Measurements from ENCODE around the gene MS4A7. TPM values are rescaled to one million over a fixed set of nuclear protein-coding genes. Genes with fewer than 3 reads are reported as not detected.

MS4A7 gene
- total and polyA plus RNA-seq, 11 donors, result 2.7 to 57.1 (median 8.3) TPM

DNA sequence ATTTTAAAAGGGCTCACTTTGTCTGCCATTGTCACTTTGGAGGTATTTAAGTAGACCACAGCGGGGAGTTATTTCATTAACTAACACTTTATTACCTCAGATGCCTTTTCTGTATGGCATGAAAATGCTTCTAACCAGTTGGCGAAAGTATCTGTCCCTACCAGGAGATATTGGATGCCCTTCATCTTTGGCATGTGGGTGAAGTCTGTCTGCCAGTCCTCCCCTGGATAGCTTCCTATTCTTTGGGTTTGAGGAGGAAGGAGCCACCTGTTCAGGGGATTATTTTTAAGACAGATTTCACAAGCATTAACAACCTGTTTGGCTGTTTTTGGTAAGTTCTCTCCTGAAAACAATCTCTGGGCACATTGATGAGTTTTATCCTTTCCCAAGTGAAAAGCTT is 34.2 kb upstream of the MS4A7 start:
- Histone ChIP-seq H3K27ac (no peak overlapping the region), H3K4me1 (peaks cover 0 to 4% (median 0%) of the 10 kb centered on the region in 12 donors), H3K4me3 (no peak overlapping the region), H3K9me3 (no peaks in the 10 kb centered on the region), H3K36me3 (no peaks in the 10 kb centered on the region), H3K27me3 (peaks cover 0 to 8% (median 0%) of the 10 kb centered on the region in 9 donors)
- 88 to 98% (median 92%) methylated on average over 2 of the region's 2 CpGs for WGBS, 4 donors
- TF ChIP-seq POLR2A (IDR thresholded peaks at IDR 0.05), result no peak
- TF ChIP-seq, protein P1, sequence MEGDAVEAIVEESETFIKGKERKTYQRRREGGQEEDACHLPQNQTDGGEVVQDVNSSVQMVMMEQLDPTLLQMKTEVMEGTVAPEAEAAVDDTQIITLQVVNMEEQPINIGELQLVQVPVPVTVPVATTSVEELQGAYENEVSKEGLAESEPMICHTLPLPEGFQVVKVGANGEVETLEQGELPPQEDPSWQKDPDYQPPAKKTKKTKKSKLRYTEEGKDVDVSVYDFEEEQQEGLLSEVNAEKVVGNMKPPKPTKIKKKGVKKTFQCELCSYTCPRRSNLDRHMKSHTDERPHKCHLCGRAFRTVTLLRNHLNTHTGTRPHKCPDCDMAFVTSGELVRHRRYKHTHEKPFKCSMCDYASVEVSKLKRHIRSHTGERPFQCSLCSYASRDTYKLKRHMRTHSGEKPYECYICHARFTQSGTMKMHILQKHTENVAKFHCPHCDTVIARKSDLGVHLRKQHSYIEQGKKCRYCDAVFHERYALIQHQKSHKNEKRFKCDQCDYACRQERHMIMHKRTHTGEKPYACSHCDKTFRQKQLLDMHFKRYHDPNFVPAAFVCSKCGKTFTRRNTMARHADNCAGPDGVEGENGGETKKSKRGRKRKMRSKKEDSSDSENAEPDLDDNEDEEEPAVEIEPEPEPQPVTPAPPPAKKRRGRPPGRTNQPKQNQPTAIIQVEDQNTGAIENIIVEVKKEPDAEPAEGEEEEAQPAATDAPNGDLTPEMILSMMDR (IDR thresholded peaks at IDR 0.05), result no peak
- ATAC-seq (no peak), DNase-seq (no peak)
- intact Hi-C loops (cut with DNase I), result no loop called here

DNA sequence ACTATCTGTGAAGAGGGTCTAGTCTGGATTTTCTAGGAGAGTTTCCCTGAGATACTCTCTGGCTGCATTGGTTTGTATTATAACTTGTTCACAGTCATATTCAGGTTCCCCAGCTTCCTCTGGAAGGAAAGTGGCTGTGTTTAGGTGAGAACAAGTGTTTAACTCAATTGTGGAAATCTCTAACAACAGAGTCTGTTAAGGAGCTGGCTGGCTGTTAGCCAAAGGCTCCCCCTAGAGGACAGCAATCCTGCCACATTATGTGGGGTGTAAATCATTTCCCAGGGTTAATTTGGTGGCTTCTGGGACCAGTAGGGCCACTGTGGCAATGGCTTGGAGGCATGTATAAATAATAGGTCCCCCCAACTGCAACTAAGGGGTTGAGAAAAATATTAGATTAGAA is 32.8 kb upstream of the MS4A7 start:
- DNase-seq (peak in 2 of 5 donors; percentile 20 to 29), ATAC-seq (no peak)
- Histone ChIP-seq H3K4me3 (no peak overlapping the region), H3K9me3 (no peaks in the 10 kb centered on the region), H3K36me3 (no peaks in the 10 kb centered on the region), H3K27me3 (peaks cover 0 to 8% (median 0%) of the 10 kb centered on the region in 9 donors), H3K4me1 (peaks cover 0 to 4% (median 0%) of the 10 kb centered on the region in 12 donors), H3K27ac (no peak overlapping the region)
- TF ChIP-seq, protein P1 (IDR thresholded peaks at IDR 0.05), result peak in 6 of 12 donors; percentile 5 to 38 (median 26)
- TF ChIP-seq POLR2A (IDR thresholded peaks at IDR 0.05), result no peak
- intact Hi-C loops (cut with DNase I), result no loop called here

DNA sequence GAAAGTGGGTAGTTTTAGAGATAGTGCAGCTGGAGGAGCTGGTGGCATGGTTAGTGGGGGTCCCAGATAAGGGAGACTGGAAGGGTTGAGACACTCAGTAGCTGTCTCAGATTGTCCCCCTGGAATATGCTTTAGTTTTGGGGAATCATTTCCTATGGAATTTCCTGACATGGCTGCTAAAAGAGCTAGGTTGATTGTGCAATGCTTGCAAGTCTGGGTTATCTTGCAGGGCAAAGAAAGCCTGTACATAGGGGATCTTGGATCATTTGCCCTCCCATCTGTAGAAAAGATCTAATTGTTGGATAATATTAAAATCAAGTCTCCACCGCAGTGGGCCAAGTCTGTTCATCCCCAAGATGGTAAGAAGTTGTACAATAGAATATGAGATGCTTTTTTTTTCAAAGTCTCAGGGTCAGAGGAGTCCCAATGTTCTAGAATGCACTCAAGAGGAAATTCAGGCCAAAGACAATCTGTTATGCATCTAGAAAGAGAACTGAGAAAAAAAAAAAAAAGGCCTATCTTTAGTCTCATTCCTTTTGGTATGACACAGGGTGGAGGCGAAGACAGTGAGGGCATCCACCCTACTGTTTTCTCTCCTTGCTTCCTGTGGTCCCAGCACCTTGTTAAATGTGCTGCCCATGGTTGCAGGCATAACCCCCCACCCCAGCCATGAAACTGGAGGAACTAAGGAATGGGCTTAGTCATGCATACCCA is 31.1 kb upstream of the MS4A7 start:
- 84 to 88% (median 84%) methylated on average over 2 of the region's 2 CpGs for WGBS, 4 donors
- no peak overlapping the region for H3K27ac ChIP-seq
- no peaks in the 10 kb centered on the region for H3K9me3 ChIP-seq
- intact Hi-C loops (cut with DNase I), result no loop called here
- no peak overlapping the region for H3K4me3 ChIP-seq
- H3K36me3 ChIP-seq, result no peaks in the 10 kb centered on the region
- no peak for ATAC-seq
- peaks cover 0 to 4% (median 0%) of the 10 kb centered on the region in 12 donors for H3K4me1 ChIP-seq
- peaks cover 0 to 8% (median 0%) of the 10 kb centered on the region in 9 donors for H3K27me3 ChIP-seq
- no peak for DNase-seq
- no peak for TF ChIP-seq POLR2A (IDR thresholded peaks at IDR 0.05)
- TF ChIP-seq, protein P1 (IDR thresholded peaks at IDR 0.05), result no peak

DNA sequence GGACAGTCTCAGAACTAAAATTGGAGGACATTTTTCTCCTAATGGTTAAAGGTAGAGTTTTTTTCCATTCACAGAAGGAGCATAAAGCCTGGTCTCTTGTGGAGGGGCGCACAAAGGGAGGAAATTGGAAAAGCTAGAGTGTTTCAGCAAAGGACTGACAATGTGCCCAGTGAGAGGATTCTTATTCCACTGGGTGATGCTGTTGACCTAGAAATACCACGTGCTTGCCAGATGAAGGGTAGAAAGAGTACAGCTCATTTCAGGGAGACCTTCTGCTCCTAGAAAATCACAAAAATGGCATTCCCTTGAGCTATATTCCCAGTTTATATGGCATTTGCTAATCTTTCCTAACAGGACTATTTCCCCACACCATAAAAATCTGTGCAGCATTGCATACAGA is 30.2 kb upstream of the MS4A7 start:
- no peaks in the 10 kb centered on the region for H3K36me3 ChIP-seq
- no peak overlapping the region for H3K27ac ChIP-seq
- DNase-seq, result no peak
- intact Hi-C loops (cut with DNase I), result no loop called here
- no peak overlapping the region for H3K4me3 ChIP-seq
- TF ChIP-seq, protein P1 (IDR thresholded peaks at IDR 0.05), result no peak
- no peak for TF ChIP-seq POLR2A (IDR thresholded peaks at IDR 0.05)
- no peaks in the 10 kb centered on the region for H3K9me3 ChIP-seq
- no peaks in the 10 kb centered on the region for H3K27me3 ChIP-seq
- peaks cover 0 to 4% (median 0%) of the 10 kb centered on the region in 12 donors for H3K4me1 ChIP-seq
- no peak for ATAC-seq
- WGBS, 4 donors, result 61 to 73% (median 64%) methylated on average over 2 of the region's 2 CpGs
